Adipose tissue (tissue), 3 donors: ENCODE results near the gene AQP6. TPM values are rescaled to one million over a fixed set of nuclear protein-coding genes. Genes with fewer than 3 reads are reported as not detected.

Source experiments
- H3K27ac ChIP-seq: one replicate; pipeline ENCODE4 v1.5.1; 2013; ENCODE audit warnings: low read depth, low read length
- WGBS, 3 donors: extraction: QIAGEN DNeasy Blood & Tissue Kit; methylation state at CpG; one replicate each; pipeline ENCODE4 v1.1.7; 2013; 5-methylcytosine and 5-hydroxymethylcytosine counted together
- polyA plus RNA-seq, 3 donors: library from polyadenylated mRNA; stranded (reverse); fragments of 200-250 nt; gene quantifications; one replicate each; pipeline ENCODE4 v1.2.3, GENCODE V29; 2013
- donor health status: healthy with polysubstance abuse.
- donor health status: Bipolar disorder and iron deficiency.
- donor health status: healthy.

Gene AQP6
- polyA plus RNA-seq, 3 donors = 0.06 to 1.7 (median 0.06) TPM

- H3K27ac ChIP-seq = no peak overlapping the region
- 83 to 89% (median 86%) methylated on average over 13 of the region's 13 CpGs for WGBS, 3 donors
These were observed 30.9 kb upstream of the AQP6 start for GRCh38 chr12:49941556-49942511.

- 91 to 94% (median 91%) methylated on average over 3 of the region's 3 CpGs for WGBS, 3 donors
- no peak overlapping the region for H3K27ac ChIP-seq
These were observed 30.2 kb upstream of the AQP6 start for GRCh38 chr12:49942512-49942893.

- WGBS, 3 donors = 74 to 82% (median 81%) methylated on average over 14 of the region's 14 CpGs
- no peak overlapping the region for H3K27ac ChIP-seq
These were observed 29.7 kb upstream of the AQP6 start for GRCh38 chr12:49942921-49943624.

- 81 to 93% (median 86%) methylated on average over 1 of the region's 1 CpG for WGBS, 3 donors
- no peak overlapping the region for H3K27ac ChIP-seq
These were observed 29.2 kb upstream of the AQP6 start for GRCh38 chr12:49943625-49943960.

- H3K27ac ChIP-seq = no peak overlapping the region
- WGBS, 3 donors = 84 to 86% (median 86%) methylated on average over 5 of the region's 5 CpGs
These were observed 28.7 kb upstream of the AQP6 start for GRCh38 chr12:49944046-49944445.

- H3K27ac ChIP-seq = no peak overlapping the region
- WGBS, 3 donors = 81 to 88% (median 86%) methylated on average over 3 of the region's 3 CpGs
These were observed 28.0 kb upstream of the AQP6 start for GRCh38 chr12:49944718-49945117.

GRCh38 chr12:49945394-49946080, 27.2 kb upstream of the AQP6 start:
- H3K27ac ChIP-seq = no peak overlapping the region
- 9 to 14% (median 12%) methylated on average over 27 to 28 of the region's 28 CpGs for WGBS, 3 donors

GRCh38 chr12:49946086-49946485, 26.7 kb upstream of the AQP6 start:
- WGBS, 3 donors = 87 to 90% (median 90%) methylated on average over 9 of the region's 9 CpGs
- no peak overlapping the region for H3K27ac ChIP-seq

GRCh38 chr12:49946497-49946896, 26.2 kb upstream of the AQP6 start:
- WGBS, 3 donors = 81 to 85% (median 83%) methylated on average over 3 of the region's 3 CpGs
- no peak overlapping the region for H3K27ac ChIP-seq

- no peak overlapping the region for H3K27ac ChIP-seq
- WGBS, 3 donors = 71 to 85% (median 83%) methylated on average over 7 of the region's 7 CpGs
These were observed 25.0 kb upstream of the AQP6 start for GRCh38 chr12:49947593-49948226.

- H3K27ac ChIP-seq = no peak overlapping the region
- WGBS, 3 donors = 83 to 86% (median 85%) methylated on average over 13 of the region's 13 CpGs
These were observed 23.6 kb upstream of the AQP6 start for GRCh38 chr12:49948866-49949845.

- no peak overlapping the region for H3K27ac ChIP-seq
- WGBS, 3 donors = 92 to 96% (median 93%) methylated on average over 3 of the region's 3 CpGs
These were observed 22.9 kb upstream of the AQP6 start for GRCh38 chr12:49949866-49950265.

GRCh38 chr12:49950273-49951251, 22.2 kb upstream of the AQP6 start, which contains the start of gene AQP2:
TSS of gene AQP2 (plus strand) at chr12:49950737. CDS start at chr12:49950831, 94 bp downstream.
- no peak within 1 kb of the TSS for H3K27ac ChIP-seq
- 83 to 86% (median 86%) methylated on average over 28 to 32 of the region's 32 CpGs for WGBS, 3 donors

- WGBS, 3 donors = 77 to 84% (median 81%) methylated on average over 14 of the region's 14 CpGs
- no peak overlapping the region for H3K27ac ChIP-seq
These were observed 21.1 kb upstream of the AQP6 start for GRCh38 chr12:49951411-49952240.

- no peak overlapping the region for H3K27ac ChIP-seq
- WGBS, 3 donors = 17 to 84% (median 69%) methylated on average over 1 of the region's 1 CpG
These were observed 20.2 kb upstream of the AQP6 start for GRCh38 chr12:49952391-49953055.
